HCT116 (cell line): ENCODE measurements around the gene PURB.

Experiments used
- EZH2 ChIP-seq: fragments of 200-600 bp; sonication (generic); IDR thresholded peaks from 2 replicates; pipeline ENCODE4 v1.6.1; 2017; ENCODE audit warnings: antibody characterized with exemption, mixed run types
- TCF7L2 ChIP-seq: IDR thresholded peaks from 2 replicates; pipeline ENCODE4 v1.7.0; 2011; ENCODE audit warnings: borderline replicate concordance, inconsistent platforms; ENCODE audit not compliant: insufficient read depth, insufficient read length; ENCODE audit errors: extremely low read depth
- ZNF274 ChIP-seq: fragments of 200-500 bp; sonication (Bioruptor generic); IDR thresholded peaks from 2 replicates; pipeline ENCODE4 v1.6.1; 2014; ENCODE audit warnings: mild to moderate bottlenecking, low read depth, low read length, inconsistent platforms
- TF ChIP-seq, protein P1 (sequence below), 3 experiments: fragments of 200-600 bp in 1 of 3; sonication (generic) in 1 of 3; IDR thresholded peaks in 2 of 3; conservative IDR thresholded peaks in 1 of 3; 2 replicates each; pipeline ENCODE4 v1.5.1; 2012 to 2017; ENCODE audit warnings: low read depth in 2 of 3, low read length in 2 of 3, antibody characterized with exemption in 1 of 3, borderline replicate concordance in 1 of 3, control low read depth in 1 of 3, mild to moderate bottlenecking in 1 of 3, mixed read lengths in 1 of 3, mixed run types in 1 of 3, moderate library complexity in 1 of 3; ENCODE audit not compliant: insufficient read depth in 1 of 3

DNA sequence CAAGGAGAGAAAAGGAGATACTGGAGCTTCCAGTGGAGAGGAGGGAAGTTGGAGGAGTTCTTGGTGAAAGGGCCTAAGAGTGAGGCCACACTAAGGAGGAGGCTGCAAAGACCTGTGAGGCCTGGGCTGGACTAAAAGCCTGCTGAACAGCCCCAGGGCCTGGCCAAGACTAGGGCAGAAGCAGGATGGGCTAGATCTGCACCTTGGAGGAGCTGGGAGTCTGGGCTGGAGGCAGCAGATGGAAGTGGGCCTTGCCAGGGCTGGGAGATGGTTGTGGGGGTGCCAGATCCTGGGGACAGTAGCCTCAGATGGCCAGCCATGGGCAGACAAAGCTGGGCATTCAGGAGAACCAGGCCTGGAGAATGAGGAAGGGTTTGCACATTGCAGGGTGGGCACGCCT lies 6.5 kb upstream of the PURB start:
- TF ChIP-seq EZH2 (no peak), TCF7L2 (no peak), ZNF274 (no peak)
- TF ChIP-seq, protein P1, sequence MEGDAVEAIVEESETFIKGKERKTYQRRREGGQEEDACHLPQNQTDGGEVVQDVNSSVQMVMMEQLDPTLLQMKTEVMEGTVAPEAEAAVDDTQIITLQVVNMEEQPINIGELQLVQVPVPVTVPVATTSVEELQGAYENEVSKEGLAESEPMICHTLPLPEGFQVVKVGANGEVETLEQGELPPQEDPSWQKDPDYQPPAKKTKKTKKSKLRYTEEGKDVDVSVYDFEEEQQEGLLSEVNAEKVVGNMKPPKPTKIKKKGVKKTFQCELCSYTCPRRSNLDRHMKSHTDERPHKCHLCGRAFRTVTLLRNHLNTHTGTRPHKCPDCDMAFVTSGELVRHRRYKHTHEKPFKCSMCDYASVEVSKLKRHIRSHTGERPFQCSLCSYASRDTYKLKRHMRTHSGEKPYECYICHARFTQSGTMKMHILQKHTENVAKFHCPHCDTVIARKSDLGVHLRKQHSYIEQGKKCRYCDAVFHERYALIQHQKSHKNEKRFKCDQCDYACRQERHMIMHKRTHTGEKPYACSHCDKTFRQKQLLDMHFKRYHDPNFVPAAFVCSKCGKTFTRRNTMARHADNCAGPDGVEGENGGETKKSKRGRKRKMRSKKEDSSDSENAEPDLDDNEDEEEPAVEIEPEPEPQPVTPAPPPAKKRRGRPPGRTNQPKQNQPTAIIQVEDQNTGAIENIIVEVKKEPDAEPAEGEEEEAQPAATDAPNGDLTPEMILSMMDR (IDR thresholded peaks at IDR 0.05 in 2 of 3, conservative IDR thresholded peaks at IDR 0.05 in 1 of 3; ENCODE audit: borderline replicate concordance in 1 of 3, insufficient read depth in 1 of 3, low read depth in 2 of 3, low read length in 2 of 3), result no peak
